OCI-LY7 (cell line): ENCODE measurements around the gene NDEL1.

Source experiments
- CTCF ChIP-seq: fragments of 200-600 bp; sonication (generic); conservative IDR thresholded peaks from 2 replicates; pipeline ENCODE4 v1.5.1; 2014; ENCODE audit warnings: mild to moderate bottlenecking, antibody characterized with exemption, low read length, moderate library complexity, mixed read lengths
- EZH2phosphoT487 ChIP-seq: fragments of 200-600 bp; sonication (generic); IDR thresholded peaks from 2 replicates; pipeline ENCODE4 v1.6.1; 2018; ENCODE audit warnings: low read depth, borderline replicate concordance, mild to moderate bottlenecking, mixed run types, antibody characterized with exemption, low read length, moderate library complexity, mixed read lengths

- TF ChIP-seq EZH2phosphoT487 (no peak), CTCF (no peak)
Observed at GRCh38 chr17:8430966-8431365, 4.7 kb upstream of the NDEL1 start.
